ENCODE measurements around the gene NANS.
A peak's percentile ranks its signal among the peaks of the same experiment; 100 is the strongest.
"Not testable (repeated sequence)": the region's sequence is repeated elsewhere in the genome, so short reads cannot be mapped to it uniquely, and the experiment has no call there.

The NANS gene, protein sequence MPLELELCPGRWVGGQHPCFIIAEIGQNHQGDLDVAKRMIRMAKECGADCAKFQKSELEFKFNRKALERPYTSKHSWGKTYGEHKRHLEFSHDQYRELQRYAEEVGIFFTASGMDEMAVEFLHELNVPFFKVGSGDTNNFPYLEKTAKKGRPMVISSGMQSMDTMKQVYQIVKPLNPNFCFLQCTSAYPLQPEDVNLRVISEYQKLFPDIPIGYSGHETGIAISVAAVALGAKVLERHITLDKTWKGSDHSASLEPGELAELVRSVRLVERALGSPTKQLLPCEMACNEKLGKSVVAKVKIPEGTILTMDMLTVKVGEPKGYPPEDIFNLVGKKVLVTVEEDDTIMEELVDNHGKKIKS

DNA sequence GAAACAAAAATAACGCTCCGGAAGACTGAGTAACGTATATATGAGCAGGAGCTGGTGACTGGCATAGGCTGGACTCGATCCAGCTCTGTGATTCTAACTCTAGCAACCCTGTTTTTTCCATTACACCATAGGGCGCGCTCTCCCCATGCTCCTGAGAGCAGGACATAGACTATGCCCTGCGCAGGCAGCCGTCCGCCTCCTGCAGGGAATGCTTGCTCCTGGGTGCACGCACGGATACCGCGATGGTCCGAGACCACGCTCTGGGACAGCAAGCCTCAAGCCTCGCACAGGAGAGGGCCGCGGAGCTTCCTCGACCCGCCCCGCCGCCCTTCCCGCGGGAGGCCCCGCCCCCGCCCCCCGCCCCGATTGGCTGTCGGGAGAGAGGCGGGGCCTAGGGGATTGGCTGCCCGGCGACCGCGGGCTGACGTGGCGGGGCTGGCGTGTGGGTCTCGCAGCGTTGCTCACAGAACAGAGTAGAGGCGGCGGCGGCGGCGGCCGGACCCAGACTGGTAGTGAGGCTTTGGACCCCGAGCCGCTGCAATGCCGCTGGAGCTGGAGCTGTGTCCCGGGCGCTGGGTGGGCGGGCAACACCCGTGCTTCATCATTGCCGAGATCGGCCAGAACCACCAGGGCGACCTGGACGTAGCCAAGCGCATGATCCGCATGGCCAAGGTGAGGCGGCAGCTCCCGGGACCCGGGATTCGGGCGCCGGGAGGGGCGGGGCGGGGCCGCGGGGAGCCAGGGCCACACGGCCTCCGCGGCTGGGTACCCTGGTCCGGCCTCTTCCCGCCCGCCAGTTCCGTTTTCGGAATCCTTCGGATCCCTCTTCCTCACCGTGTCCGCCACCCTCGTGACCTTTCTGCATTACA is at the start of gene NANS:
TSS of gene NANS (plus strand) at position 464 of the 869 bp plus-strand sequence. CDS start at position 541, 77 bp downstream.
- Mint-ChIP-seq H3K9me3 (peaks cover 6 to 9% of the 10 kb centered on the region in 2 donors), H3K27ac (peak within 1 kb of the TSS; percentile 97 to 98), H3K4me1 (peaks cover 44% of the 10 kb centered on the region), H3K27me3 (no peaks in the 10 kb centered on the region), H3K4me3 (peak within 1 kb of the TSS; percentile 92 to 94)
- peak; percentile 97 for ATAC-seq
- DNase-seq, result peak; percentile 91 to 93

DNA sequence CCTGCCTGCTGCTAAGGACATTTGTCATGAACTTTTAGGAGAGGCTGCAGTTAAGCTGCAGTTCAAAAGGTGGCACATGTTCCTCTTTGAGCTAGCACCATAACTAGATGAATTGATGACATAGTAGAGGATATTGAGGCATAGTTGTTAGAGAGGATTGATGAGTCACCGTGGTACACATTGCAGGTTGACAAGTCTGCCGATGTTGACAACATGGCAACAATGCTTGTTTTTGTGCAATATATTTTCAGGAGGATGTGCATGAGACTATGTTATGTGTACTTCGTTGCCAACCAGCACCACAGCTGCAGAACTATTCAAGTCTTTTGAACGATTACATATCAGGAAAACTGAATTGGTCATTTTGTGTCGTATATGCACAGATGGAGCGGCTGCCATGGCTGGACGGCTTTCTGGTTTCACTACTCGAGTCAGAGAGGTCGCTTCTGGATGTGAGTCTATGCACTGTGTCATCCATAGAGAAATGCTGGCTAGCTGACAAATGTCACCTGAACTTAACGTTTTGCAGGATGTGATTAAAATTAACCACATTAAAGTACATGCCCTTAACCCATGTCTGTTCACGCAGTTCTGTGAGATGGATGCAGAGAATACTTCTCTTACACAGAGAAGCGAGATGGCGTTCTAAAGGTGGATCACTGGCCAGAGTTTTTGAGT is 49.1 kb upstream of the NANS start:
- no peak overlapping the region for H3K4me3 Mint-ChIP-seq
- H3K9me3 Mint-ChIP-seq, result no peaks in the 10 kb centered on the region
- no peak overlapping the region for H3K27ac Mint-ChIP-seq
- H3K4me1 Mint-ChIP-seq, result peaks cover 39% of the 10 kb centered on the region
- ATAC-seq, result peak; percentile 77
- DNase-seq, result no peak
- no peaks in the 10 kb centered on the region for H3K27me3 Mint-ChIP-seq

DNA sequence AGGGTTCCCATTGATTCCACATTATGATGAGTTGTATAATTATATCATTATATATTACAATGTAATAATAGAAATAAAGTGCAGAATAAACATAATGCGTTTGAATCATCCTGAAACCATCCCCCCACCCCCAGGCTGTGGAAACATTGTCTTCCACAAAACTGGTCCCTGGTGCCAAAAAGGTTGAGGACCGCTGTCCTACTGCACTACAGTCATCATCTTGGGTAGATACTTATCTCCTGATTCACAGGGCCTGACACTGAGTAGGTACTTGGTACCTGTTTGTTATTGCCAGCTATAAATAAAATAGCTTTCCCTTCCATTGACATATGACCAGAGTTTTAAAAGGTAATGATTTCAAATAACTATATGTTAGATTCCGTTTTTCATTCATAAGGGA is 47.8 kb upstream of the NANS start:
- H3K4me1 Mint-ChIP-seq, result peaks cover 39% of the 10 kb centered on the region
- DNase-seq, result no peak
- no peak for ATAC-seq
- no peak overlapping the region for H3K4me3 Mint-ChIP-seq
- H3K27ac Mint-ChIP-seq, result peak overlapping the region in 1 of 2 donors; percentile 57
- no peaks in the 10 kb centered on the region for H3K9me3 Mint-ChIP-seq
- no peaks in the 10 kb centered on the region for H3K27me3 Mint-ChIP-seq

DNA sequence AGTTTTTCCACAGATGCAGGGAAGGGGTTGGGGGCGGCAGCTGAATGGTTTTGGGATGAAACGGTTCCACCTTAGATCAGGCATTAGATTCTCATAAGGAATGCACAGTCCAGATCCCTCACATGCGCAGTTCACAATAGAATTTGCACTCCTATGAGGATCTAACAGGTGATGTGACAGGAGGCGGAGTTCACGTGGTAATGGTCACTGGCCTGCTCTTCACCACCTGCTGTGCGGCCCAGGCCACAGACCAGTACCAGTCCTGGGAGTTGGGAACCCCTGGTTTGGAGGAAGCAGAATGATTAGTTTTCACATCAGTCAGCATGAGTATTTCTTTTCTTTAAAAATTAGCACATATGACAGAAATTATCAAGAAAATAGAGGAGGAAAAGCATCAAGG is 47.1 kb upstream of the NANS start:
- no peak overlapping the region for H3K27ac Mint-ChIP-seq
- no peak for ATAC-seq
- H3K27me3 Mint-ChIP-seq, result no peaks in the 10 kb centered on the region

DNA sequence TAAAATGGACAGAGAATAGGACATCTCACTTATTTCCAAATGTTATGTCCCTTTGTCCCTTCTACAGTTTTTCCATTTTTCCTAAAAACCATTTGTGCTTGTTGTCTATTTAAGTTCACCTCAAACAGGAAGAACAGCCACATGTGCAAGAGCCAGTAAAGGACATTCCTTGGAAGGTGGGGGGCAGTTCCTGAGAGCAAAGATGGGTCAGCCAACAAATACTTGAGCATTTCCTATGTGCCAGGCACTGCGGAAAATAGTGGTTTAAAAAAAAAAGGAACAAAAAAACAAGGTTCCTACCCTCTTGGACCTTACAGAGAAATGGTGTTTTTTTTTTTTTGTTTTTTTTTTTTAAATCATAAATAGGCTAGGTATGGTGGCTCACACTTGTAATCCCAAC is 46.6 kb upstream of the NANS start:
- Mint-ChIP-seq H3K27ac (peak overlapping the region in 1 of 2 donors; percentile 69), H3K4me3 (no peak overlapping the region), H3K4me1 (peaks cover 34% of the 10 kb centered on the region), H3K9me3 (no peaks in the 10 kb centered on the region), H3K27me3 (no peaks in the 10 kb centered on the region)
- ATAC-seq (no peak), DNase-seq (no peak)

More for the DNA sequence above, 47.1 kb upstream of the NANS start:
- no peak for DNase-seq
- Mint-ChIP-seq H3K4me1 (peaks cover 39% of the 10 kb centered on the region), H3K9me3 (no peaks in the 10 kb centered on the region), H3K4me3 (no peak overlapping the region)

- H3K9me3 Mint-ChIP-seq, result no peaks in the 10 kb centered on the region
- H3K4me1 Mint-ChIP-seq, result peaks cover 31% of the 10 kb centered on the region
- no peak for DNase-seq
- H3K4me3 Mint-ChIP-seq, result no peak overlapping the region
- peak overlapping the region in 1 of 2 donors; percentile 13 for H3K27ac Mint-ChIP-seq
- no peaks in the 10 kb centered on the region for H3K27me3 Mint-ChIP-seq
- ATAC-seq, result peak; percentile 76
Measured at GRCh38 chr9:98010445-98010844, 46.1 kb upstream of the NANS start.

DNA sequence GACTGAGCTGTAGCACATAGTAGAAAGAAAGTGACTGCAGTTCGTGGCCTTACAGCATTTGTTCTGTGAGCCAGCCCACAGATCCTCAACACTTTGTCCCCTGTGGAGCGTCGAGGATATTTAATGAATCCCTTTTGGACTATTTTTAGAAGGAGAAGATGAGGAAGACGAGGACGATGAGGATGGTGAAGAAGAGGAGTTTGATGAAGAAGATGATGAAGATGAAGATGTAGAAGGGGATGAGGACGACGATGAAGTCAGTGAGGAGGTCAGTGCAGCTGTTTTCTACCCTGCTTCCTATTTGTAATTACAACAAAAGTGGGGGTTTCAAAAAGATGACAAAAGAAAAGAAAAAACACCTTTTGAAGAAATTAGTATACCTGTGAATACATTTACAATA is 45.4 kb upstream of the NANS start:
- Mint-ChIP-seq H3K9me3 (no peaks in the 10 kb centered on the region), H3K4me3 (no peak overlapping the region), H3K27ac (peak overlapping the region in 1 of 2 donors; percentile 20), H3K4me1 (peaks cover 25% of the 10 kb centered on the region), H3K27me3 (no peaks in the 10 kb centered on the region)
- no peak for DNase-seq
- no peak for ATAC-seq

- ATAC-seq (no peak), DNase-seq (no peak)
- Mint-ChIP-seq H3K4me1 (peaks cover 5% of the 10 kb centered on the region), H3K27me3 (no peaks in the 10 kb centered on the region), H3K27ac (peak overlapping the region in 1 of 2 donors; percentile 12), H3K9me3 (no peaks in the 10 kb centered on the region), H3K4me3 (no peak overlapping the region)
Measured at GRCh38 chr9:98016137-98016680, 40.3 kb upstream of the NANS start.

GRCh38 chr9:98017306-98017705 is 39.2 kb upstream of the NANS start:
- Mint-ChIP-seq H3K27me3 (no peaks in the 10 kb centered on the region), H3K9me3 (no peaks in the 10 kb centered on the region), H3K4me3 (no peak overlapping the region), H3K4me1 (peaks cover 5% of the 10 kb centered on the region), H3K27ac (no peak overlapping the region)
- DNase-seq (no peak), ATAC-seq (no peak)

DNA sequence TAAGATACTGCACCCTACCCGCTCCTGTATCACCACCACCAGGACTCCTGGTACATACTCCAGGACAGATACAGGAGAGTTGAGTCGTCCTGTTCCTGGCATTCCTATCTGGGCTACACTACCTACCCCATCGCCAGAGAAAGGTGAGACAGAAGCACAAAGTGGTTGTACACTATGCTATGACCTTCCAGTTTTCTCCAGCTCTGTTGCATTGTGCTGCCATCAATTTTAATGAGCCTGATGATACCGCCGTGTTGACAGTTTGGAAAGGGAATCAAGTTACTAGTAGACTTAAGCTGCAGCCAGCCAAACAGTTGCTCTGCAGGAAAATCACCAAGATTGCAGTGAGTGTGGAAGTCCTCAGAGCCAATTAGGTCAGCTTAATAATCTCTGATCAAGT is 38.2 kb upstream of the NANS start:
- Mint-ChIP-seq H3K4me3 (no peak overlapping the region), H3K4me1 (peaks cover 5% of the 10 kb centered on the region), H3K27me3 (no peaks in the 10 kb centered on the region), H3K27ac (peak overlapping the region in 1 of 2 donors; percentile 20), H3K9me3 (no peaks in the 10 kb centered on the region)
- no peak for ATAC-seq
- DNase-seq, result no peak

GRCh38 chr9:98019098-98019497 is 37.4 kb upstream of the NANS start:
- peaks cover 5% of the 10 kb centered on the region for H3K4me1 Mint-ChIP-seq
- no peak for ATAC-seq
- H3K27ac Mint-ChIP-seq, result peak overlapping the region in 1 of 2 donors; percentile 13
- H3K9me3 Mint-ChIP-seq, result no peaks in the 10 kb centered on the region
- no peak for DNase-seq
- no peak overlapping the region for H3K4me3 Mint-ChIP-seq
- H3K27me3 Mint-ChIP-seq, result no peaks in the 10 kb centered on the region

DNA sequence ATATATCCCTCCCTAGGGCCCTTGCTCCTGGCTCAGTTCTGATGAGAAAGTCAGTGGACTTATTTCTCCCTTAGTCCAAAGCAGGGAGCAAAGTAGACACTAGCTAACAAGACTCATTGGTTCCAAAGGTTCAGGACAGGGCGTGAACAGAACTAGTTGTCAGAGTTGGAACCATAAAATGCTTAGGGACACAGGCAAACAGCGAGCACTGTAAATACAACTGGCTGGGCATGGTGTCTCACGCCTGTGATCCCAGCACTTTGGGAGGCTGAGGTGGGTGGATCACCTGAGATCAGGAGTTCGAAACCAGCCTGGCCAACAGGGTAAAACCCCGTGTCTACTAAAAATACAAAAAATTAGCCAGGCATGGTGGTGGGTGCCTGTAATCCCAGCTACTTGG is 36.7 kb upstream of the NANS start:
- H3K9me3 Mint-ChIP-seq, DNase-seq, H3K27me3 Mint-ChIP-seq, H3K4me1 Mint-ChIP-seq, H3K4me3 Mint-ChIP-seq, ATAC-seq: not testable (repeated sequence)
- H3K27ac Mint-ChIP-seq, result peak overlapping the region in 1 of 2 donors; percentile 19

DNA sequence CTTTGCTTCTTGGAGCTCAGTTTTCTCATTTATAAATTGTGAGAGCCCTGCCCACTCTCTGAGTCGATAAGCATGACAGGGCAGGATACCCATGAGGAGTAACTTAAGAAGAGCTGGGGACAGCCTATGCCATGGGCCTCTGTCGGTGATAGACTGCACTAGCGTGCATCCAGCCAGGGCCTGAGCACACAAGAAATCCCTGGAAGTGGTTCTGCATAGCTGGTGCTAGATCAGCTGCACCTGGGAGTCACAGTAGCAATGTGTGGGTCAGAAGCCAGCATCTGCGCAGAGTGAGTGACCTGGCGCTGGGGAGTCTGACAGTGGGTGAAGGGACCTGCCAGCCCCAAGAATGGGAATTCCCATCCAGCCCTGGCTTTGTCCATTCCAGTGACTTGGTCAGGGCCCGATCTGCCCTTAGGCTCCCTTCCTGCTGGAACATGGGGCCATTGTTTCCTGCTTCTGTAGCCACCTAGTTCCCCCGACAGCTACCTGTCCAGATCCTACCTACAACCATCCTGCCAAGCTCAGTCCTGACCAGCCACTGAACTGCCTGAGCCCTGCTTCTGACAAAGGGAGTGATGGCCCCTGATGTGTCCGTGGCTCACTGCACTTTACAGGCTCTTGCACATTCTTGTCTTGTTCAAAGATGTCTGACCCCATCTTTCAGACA is 35.9 kb upstream of the NANS start:
- Mint-ChIP-seq H3K27me3 (no peaks in the 10 kb centered on the region), H3K27ac (peak overlapping the region in 1 of 2 donors; percentile 57), H3K4me3 (no peak overlapping the region), H3K4me1 (peaks cover 5% of the 10 kb centered on the region), H3K9me3 (no peaks in the 10 kb centered on the region)
- DNase-seq, result no peak
- ATAC-seq, result peak; percentile 41

- peak overlapping the region in 1 of 2 donors; percentile 5 for H3K27ac Mint-ChIP-seq
- H3K4me1 Mint-ChIP-seq, result peaks cover 5% of the 10 kb centered on the region
- H3K9me3 Mint-ChIP-seq, result no peaks in the 10 kb centered on the region
- peak; percentile 16 for ATAC-seq
- no peak overlapping the region for H3K4me3 Mint-ChIP-seq
- DNase-seq, result no peak
- H3K27me3 Mint-ChIP-seq, result no peaks in the 10 kb centered on the region
Measured at GRCh38 chr9:98021306-98022040, 35.1 kb upstream of the NANS start.

Measured in stimulated activated naive CD8-positive, alpha-beta T cell treated with anti-CD3 and anti-CD28 coated beads, Interleukin-15, amount 100 ng/mL, for 72 hours (primary cell).